GM12891 (cell line): Measurements from ENCODE around the gene IL13RA1.

Experiments used
- POLR2A ChIP-seq: IDR thresholded peaks from 2 replicates; pipeline ENCODE4 v1.6.1; 2011; ENCODE audit warnings: low read depth, low read length, control low read depth
- POLR2AphosphoS5 ChIP-seq: IDR thresholded peaks from 2 replicates; pipeline ENCODE4 v1.6.1; 2011; ENCODE audit warnings: low read depth, low read length, control low read depth
- POU2F2 ChIP-seq: IDR thresholded peaks from 2 replicates; pipeline ENCODE4 v1.6.1; 2011; ENCODE audit warnings: low read depth, mild to moderate bottlenecking, control low read depth, low read length, moderate library complexity
- TAF1 ChIP-seq: IDR thresholded peaks from 2 replicates; pipeline ENCODE4 v1.6.1; 2011; ENCODE audit warnings: low read depth, low read length, control low read depth

- TF ChIP-seq POU2F2 (no peak), POLR2AphosphoS5 (no peak), TAF1 (no peak), POLR2A (no peak)
These were observed 44.6 kb downstream of the IL13RA1 start for GRCh38 chrX:118772051-118772450.
